BLaER1 treated with 17β-estradiol and CSF1 and Interleukin-3, amounts not matched to agents 10 nM and 100 nM (cell line): ENCODE data around the gene PFDN1.

ENCODE experiments used
- H3K27ac ChIP-seq, 11 experiments: shearing (Covaris generic); formaldehyde crosslinking; 2 replicates each; pipeline ENCODE4 v1.8.1; 2022
- H3K27me3 ChIP-seq, 11 experiments: shearing (Covaris generic); formaldehyde crosslinking; 2 replicates each; pipeline ENCODE4 v1.8.1; 2022
- H3K36me3 ChIP-seq, 11 experiments: shearing (Covaris generic); formaldehyde crosslinking; 2 replicates each; pipeline ENCODE4 v1.8.1; 2022
- H3K4me1 ChIP-seq, 10 experiments: shearing (Covaris generic); formaldehyde crosslinking; 2 replicates each; pipeline ENCODE4 v1.8.1; 2022
- H3K4me2 ChIP-seq, 11 experiments: shearing (Covaris generic); formaldehyde crosslinking; 2 replicates each; pipeline ENCODE4 v1.8.1; 2022
- H3K4me3 ChIP-seq, 10 experiments: shearing (Covaris generic); formaldehyde crosslinking; 2 replicates each; pipeline ENCODE4 v1.8.1; 2022
- H3K9ac ChIP-seq, 11 experiments: shearing (Covaris generic); formaldehyde crosslinking; 2 replicates each; pipeline ENCODE4 v1.8.1; 2022
- H3K9me3 ChIP-seq, 11 experiments: shearing (Covaris generic); formaldehyde crosslinking; replicated peaks in 1 of 11; 2 replicates each; pipeline ENCODE4 v1.8.1; 2022
- H4K20me1 ChIP-seq, 11 experiments: shearing (Covaris generic); formaldehyde crosslinking; 2 replicates each; pipeline ENCODE4 v1.8.1; 2022
- Cebpa-rat ChIP-seq, 11 experiments: shearing (Covaris generic); IDR thresholded peaks; 2 replicates each; pipeline ENCODE4 v1.8.1; 2022

PFDN1 gene

GRCh38 chr5:140267201-140267540, 35.7 kb downstream of the PFDN1 start:
- Histone ChIP-seq H3K9ac (peak overlapping the region; percentile 18 to 71 (median 49); a peak in 20 of 22 replicates), H3K4me3 (peak overlapping the region in 4 of 10 experiments; percentile 18 to 36 (median 24); a peak in 2 of 20 replicates), H3K27me3 (no peaks in the 10 kb centered on the region), H3K4me2 (peak overlapping the region; percentile 75 to 93 (median 85)), H3K27ac (peak overlapping the region; percentile 30 to 74 (median 57); a peak in 21 of 22 replicates), H3K36me3 (peaks cover 5 to 32% (median 18%) of the 10 kb centered on the region in 11 experiments; a peak in 14 of 22 replicates), H4K20me1 (peaks cover 0 to 21% (median 0%) of the 10 kb centered on the region in 11 experiments; a peak in 7 of 22 replicates), H3K4me1 (peaks cover 36 to 47% (median 40%) of the 10 kb centered on the region in 10 experiments), H3K9me3 (no peaks in the 10 kb centered on the region)
- TF ChIP-seq Cebpa-rat (IDR thresholded peaks at IDR 0.05) = no peak

- Histone ChIP-seq H3K9ac (peak overlapping the region in 8 of 11 experiments; percentile 23 to 71 (median 52); a peak in 13 of 22 replicates), H3K4me2 (peak overlapping the region; percentile 75 to 93 (median 85)), H3K27me3 (no peaks in the 10 kb centered on the region), H4K20me1 (peaks cover 0 to 24% (median 0%) of the 10 kb centered on the region in 11 experiments; a peak in 7 of 22 replicates), H3K27ac (peak overlapping the region in 8 of 11 experiments; percentile 30 to 74 (median 56); a peak in 11 of 22 replicates), H3K4me3 (0 out of 20 replicates have a peak overlapping the region, but pooled peaks of 3 of the 10 experiments have one; percentile 18 to 24 (median 24)), H3K9me3 (no peaks in the 10 kb centered on the region), H3K36me3 (peaks cover 4 to 37% (median 19%) of the 10 kb centered on the region in 11 experiments; a peak in 14 of 22 replicates), H3K4me1 (peaks cover 37 to 53% (median 41%) of the 10 kb centered on the region in 10 experiments)
- TF ChIP-seq Cebpa-rat (IDR thresholded peaks at IDR 0.05) = no peak
Observed at GRCh38 chr5:140266471-140267200, 36.3 kb downstream of the PFDN1 start.

- peaks cover 37 to 61% (median 48%) of the 10 kb centered on the region in 10 experiments for H3K4me1 ChIP-seq
- peaks cover 0 to 30% (median 0%) of the 10 kb centered on the region in 11 experiments; a peak in 7 of 22 replicates for H4K20me1 ChIP-seq
- H3K27me3 ChIP-seq = no peaks in the 10 kb centered on the region
- H3K27ac ChIP-seq = no peak overlapping the region; a peak in 1 of 22 replicates
- peaks cover 0 to 2% (median under 1%) of the 10 kb centered on the region in 11 experiments; a peak in 6 of 22 replicates for H3K9me3 ChIP-seq
- no peak overlapping the region for H3K4me3 ChIP-seq
- TF ChIP-seq Cebpa-rat (IDR thresholded peaks at IDR 0.05) = no peak
- peak overlapping the region; percentile 75 to 93 (median 85); a peak in 20 of 22 replicates for H3K4me2 ChIP-seq
- H3K36me3 ChIP-seq = peaks cover 5 to 43% (median 20%) of the 10 kb centered on the region in 11 experiments; a peak in 17 of 22 replicates
- peak overlapping the region in 1 of 11 experiments; percentile 49; a peak in 1 of 22 replicates for H3K9ac ChIP-seq
Observed at GRCh38 chr5:140265845-140266244, 37.1 kb downstream of the PFDN1 start.

- Histone ChIP-seq H3K4me3 (no peak overlapping the region), H3K27ac (no peak overlapping the region), H3K4me1 (peaks cover 29 to 66% (median 45%) of the 10 kb centered on the region in 10 experiments), H3K9me3 (peaks cover 0 to 18% (median 14%) of the 10 kb centered on the region in 11 experiments; a peak in 14 of 22 replicates), H3K9ac (no peak overlapping the region), H3K27me3 (no peaks in the 10 kb centered on the region), H3K4me2 (0 out of 22 replicates have a peak overlapping the region, but pooled peaks of 1 of the 11 experiments have one; percentile 46), H4K20me1 (peaks cover 0 to 33% (median 0%) of the 10 kb centered on the region in 11 experiments; a peak in 7 of 22 replicates), H3K36me3 (peaks cover 21 to 55% (median 42%) of the 10 kb centered on the region in 11 experiments)
- TF ChIP-seq Cebpa-rat (IDR thresholded peaks at IDR 0.05) = no peak
Observed at GRCh38 chr5:140262839-140263238, 40.1 kb downstream of the PFDN1 start.

- peak overlapping the region in 4 of 11 experiments; percentile 39 to 61 (median 51); a peak in 8 of 22 replicates for H3K27ac ChIP-seq
- no peak overlapping the region for H3K4me3 ChIP-seq
- peaks cover 0 to 18% (median 14%) of the 10 kb centered on the region in 11 experiments; a peak in 14 of 22 replicates for H3K9me3 ChIP-seq
- peak overlapping the region in 1 of 11 experiments; percentile 47; a peak in 1 of 22 replicates for H3K9ac ChIP-seq
- H4K20me1 ChIP-seq = peaks cover 0 to 31% (median 0%) of the 10 kb centered on the region in 11 experiments; a peak in 7 of 22 replicates
- peaks cover 22 to 60% (median 48%) of the 10 kb centered on the region in 11 experiments for H3K36me3 ChIP-seq
- TF ChIP-seq Cebpa-rat (IDR thresholded peaks at IDR 0.05) = no peak
- peaks cover 23 to 66% (median 44%) of the 10 kb centered on the region in 10 experiments for H3K4me1 ChIP-seq
- H3K27me3 ChIP-seq = no peaks in the 10 kb centered on the region
- peak overlapping the region in 5 of 11 experiments; percentile 8 to 75 (median 46); a peak in 9 of 22 replicates for H3K4me2 ChIP-seq
Observed at GRCh38 chr5:140262221-140262620, 40.7 kb downstream of the PFDN1 start.

- peaks cover 0 to 18% (median 14%) of the 10 kb centered on the region in 11 experiments; a peak in 14 of 22 replicates for H3K9me3 ChIP-seq
- TF ChIP-seq Cebpa-rat (IDR thresholded peaks at IDR 0.05) = no peak
- no peak overlapping the region for H3K4me3 ChIP-seq
- H4K20me1 ChIP-seq = peaks cover 0 to 24% (median 0%) of the 10 kb centered on the region in 11 experiments; a peak in 6 of 22 replicates
- no peaks in the 10 kb centered on the region for H3K27me3 ChIP-seq
- H3K36me3 ChIP-seq = peaks cover 22 to 60% (median 48%) of the 10 kb centered on the region in 11 experiments
- peak overlapping the region in 4 of 11 experiments; percentile 39 to 61 (median 51); a peak in 9 of 22 replicates for H3K27ac ChIP-seq
- H3K9ac ChIP-seq = peak overlapping the region in 3 of 11 experiments; percentile 11 to 47 (median 36); a peak in 4 of 22 replicates
- peaks cover 16 to 65% (median 41%) of the 10 kb centered on the region in 10 experiments for H3K4me1 ChIP-seq
- H3K4me2 ChIP-seq = peak overlapping the region in 5 of 11 experiments; percentile 20 to 75 (median 46); a peak in 9 of 22 replicates
Observed at GRCh38 chr5:140261403-140262171, 41.3 kb downstream of the PFDN1 start.

GRCh38 chr5:140260089-140260656, 42.7 kb downstream of the PFDN1 start:
- no peak overlapping the region for H3K9ac ChIP-seq
- peak overlapping the region in 2 of 11 experiments; percentile 72 to 75; a peak in 2 of 22 replicates for H3K4me2 ChIP-seq
- H4K20me1 ChIP-seq = peaks cover 0 to 17% (median 0%) of the 10 kb centered on the region in 11 experiments; a peak in 3 of 22 replicates
- H3K27ac ChIP-seq = no peak overlapping the region
- no peak for TF ChIP-seq Cebpa-rat (IDR thresholded peaks at IDR 0.05)
- H3K36me3 ChIP-seq = peaks cover 22 to 64% (median 49%) of the 10 kb centered on the region in 11 experiments
- H3K4me3 ChIP-seq = no peak overlapping the region
- H3K27me3 ChIP-seq = no peaks in the 10 kb centered on the region
- H3K4me1 ChIP-seq = peaks cover 2 to 65% (median 40%) of the 10 kb centered on the region in 10 experiments; a peak in 19 of 20 replicates
- peaks cover 0 to 18% (median 14%) of the 10 kb centered on the region in 11 experiments; a peak in 14 of 22 replicates for H3K9me3 ChIP-seq
